Measurements from ENCODE around the gene ALK.
"Not testable (repeated sequence)": the region's sequence is repeated elsewhere in the genome, so short reads cannot be mapped to it uniquely, and the experiment has no call there.

Gene ALK

DNA sequence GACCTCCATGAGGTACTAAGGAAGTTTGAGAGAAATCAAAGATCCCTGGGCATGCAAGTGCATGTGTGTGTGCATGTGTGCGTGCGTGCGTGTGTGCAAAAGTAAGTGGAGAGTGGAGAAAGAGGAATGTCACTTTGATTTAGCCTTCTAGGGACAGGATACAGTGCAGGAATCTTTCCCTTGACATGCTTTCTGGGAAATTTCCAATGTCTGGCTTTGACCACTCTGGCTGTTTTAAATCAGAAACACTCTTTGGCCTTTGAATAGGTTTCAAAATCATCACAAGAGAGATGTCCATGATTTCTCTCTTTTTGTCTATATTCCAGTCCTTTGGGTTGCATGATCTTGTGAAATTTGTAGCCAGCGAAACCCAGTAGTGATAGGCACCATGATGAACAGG lies 162.0 kb downstream of the ALK start:
- no peak for DNase-seq (ENCODE audit: low read depth, low spot score)

- no peak for DNase-seq (ENCODE audit: low read depth, low spot score)
Observed at GRCh38 chr2:29755829-29756228, 165.6 kb downstream of the ALK start.

DNA sequence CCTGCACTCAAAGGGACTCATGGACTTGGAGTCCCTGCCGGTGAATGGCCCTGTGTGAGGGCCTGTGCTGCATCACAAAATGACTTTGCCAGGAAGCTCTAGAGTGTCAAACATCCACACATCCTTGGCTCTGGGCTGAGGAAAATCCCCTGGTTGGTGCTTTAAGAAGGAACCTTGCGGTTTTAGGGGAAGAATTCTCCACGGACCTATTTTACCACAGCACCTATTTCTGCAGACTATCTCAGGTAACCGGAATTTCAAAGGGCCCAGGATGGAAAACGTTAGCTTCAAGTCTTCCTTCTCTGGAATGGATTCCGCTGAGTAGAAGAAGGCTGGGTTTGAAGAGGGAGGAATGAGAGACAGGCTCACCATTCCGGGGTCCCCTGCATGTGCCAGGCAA lies 166.2 kb downstream of the ALK start:
- no peak for DNase-seq (ENCODE audit: low read depth, low spot score)

GRCh38 chr2:29753671-29754444 lies 167.5 kb downstream of the ALK start:
- DNase-seq (ENCODE audit: low read depth, low spot score), result no peak

DNA sequence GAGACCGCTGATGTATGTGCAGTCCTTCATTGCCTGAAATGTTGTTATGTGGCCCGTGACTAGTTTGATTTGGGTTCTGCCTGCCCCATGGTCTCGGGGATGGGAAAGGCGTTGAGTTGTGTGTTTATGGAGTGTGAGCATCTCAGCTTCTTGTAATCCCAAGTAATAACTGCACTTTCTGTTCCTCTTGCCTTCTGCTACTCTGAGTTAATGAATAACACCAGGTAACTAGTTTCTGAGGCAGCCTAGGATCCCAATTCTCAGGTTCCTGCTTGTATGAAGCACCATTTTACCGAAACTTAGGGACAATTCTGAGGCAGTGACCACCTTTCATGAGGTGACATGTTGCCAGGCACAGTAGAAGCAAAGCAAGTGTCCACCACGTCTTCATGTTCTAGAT lies 170.0 kb downstream of the ALK start:
- DNase-seq (ENCODE audit: low read depth, low spot score), result no peak

- not testable (repeated sequence) for DNase-seq (ENCODE audit: low read depth, low spot score)
Observed at GRCh38 chr2:29750463-29750862, 170.9 kb downstream of the ALK start.

- no peak for DNase-seq (ENCODE audit: low read depth, low spot score)
Observed at GRCh38 chr2:29749843-29750242, 171.5 kb downstream of the ALK start.

GRCh38 chr2:29749041-29749440 lies 172.3 kb downstream of the ALK start:
- no peak for DNase-seq (ENCODE audit: low read depth, low spot score)

DNA sequence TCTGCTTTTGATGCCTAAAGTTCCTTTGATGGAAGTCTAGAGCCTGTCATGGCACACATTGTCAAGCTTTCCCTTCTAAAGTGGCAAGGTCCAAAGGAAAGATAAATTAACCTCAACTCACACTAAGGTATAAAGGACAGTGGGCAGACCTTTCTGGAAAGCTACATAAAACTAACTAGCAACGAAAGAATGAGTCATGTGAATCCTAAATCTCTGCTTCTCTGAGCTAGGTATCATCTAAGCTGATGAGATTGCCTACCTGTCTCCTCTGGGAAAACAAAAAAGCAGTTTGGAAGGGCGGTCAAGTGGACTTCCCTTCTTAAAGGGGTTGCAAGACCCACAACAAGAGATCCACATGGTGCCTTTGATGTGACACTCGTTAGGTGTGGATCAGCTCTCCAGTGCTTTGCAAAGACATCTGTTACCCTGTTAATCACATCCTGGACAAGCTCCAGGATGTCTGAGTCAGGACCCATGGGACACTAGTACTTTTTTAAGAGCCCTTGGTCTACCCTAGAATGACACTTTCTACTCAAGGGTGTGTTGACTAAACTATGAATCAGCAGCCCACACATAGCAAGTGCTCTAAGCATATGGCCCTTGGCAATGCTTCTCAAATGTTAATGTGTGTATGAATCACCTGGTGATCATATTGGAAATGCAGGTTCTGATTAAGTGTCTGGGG lies 173.5 kb downstream of the ALK start:
- no peak for DNase-seq (ENCODE audit: low read depth, low spot score)

- no peak for DNase-seq (ENCODE audit: low read depth, low spot score)
Observed at GRCh38 chr2:29744976-29745375, 176.4 kb downstream of the ALK start.

GRCh38 chr2:29743516-29743915 lies 177.9 kb downstream of the ALK start:
- DNase-seq (ENCODE audit: low read depth, low spot score), result no peak

DNA sequence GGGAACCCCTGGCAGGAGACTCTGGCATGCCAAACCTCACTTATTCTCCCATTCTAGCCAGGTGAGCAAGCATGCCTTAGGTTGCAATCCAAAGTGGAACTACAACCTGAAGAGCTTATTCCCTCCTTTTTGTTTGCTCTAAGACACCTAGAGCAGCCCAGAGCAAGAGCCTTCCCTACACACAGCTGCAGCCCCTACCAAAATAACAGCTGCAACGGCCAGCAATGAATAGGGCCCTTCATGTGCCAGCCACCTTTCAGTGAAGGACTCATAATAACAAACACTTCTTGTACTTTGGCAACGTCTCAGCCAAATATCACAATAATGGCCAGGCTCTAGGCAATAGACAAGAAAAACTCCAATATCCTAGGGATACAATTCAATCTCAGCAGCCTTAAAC lies 178.7 kb downstream of the ALK start:
- no peak for DNase-seq (ENCODE audit: low read depth, low spot score)

DNA sequence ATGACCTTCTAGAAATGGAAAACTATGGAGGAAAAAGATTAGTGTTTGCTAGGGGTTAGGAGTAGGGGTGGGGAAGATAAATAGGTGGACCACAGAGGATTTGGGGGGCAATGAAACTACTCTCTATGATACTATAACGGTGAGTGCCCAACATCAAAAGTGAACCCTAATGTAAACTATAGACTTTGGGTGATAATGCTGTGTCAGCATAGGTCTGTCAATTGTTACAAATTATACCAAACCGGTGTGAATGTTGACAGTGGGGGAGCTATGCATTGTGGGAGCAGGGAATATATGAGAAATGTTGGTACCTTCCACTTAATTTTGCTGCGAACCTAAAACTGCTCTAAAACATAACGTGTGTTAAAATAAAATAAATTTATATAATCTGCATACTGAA lies 180.3 kb downstream of the ALK start:
- DNase-seq (ENCODE audit: low read depth, low spot score), result no peak

DNA sequence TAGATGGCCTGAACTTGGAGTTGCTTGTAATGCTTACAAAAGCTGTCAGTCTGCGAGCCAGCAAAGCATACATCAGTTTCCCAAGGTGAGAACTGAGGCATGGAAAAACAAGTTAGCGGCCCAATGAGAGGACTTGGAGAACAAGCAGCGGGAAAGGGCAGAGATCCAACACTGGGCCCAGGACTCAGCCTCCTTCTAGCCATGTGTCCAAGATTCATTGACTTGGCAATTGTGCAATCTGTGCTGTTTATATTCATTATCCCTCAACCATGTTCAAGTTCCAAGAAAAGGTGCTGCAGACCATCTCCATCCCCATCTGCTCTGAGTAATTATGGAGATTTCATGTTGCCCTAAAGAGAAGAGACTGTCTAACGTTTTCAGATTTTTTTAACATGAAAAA lies 187.4 kb downstream of the ALK start:
- DNase-seq (ENCODE audit: low read depth, low spot score), result no peak

GRCh38 chr2:29733213-29733612 lies 188.2 kb downstream of the ALK start:
- DNase-seq (ENCODE audit: low read depth, low spot score), result no peak

- DNase-seq (ENCODE audit: low read depth, low spot score), result no peak
Observed at GRCh38 chr2:29731948-29732347, 189.4 kb downstream of the ALK start.

DNA sequence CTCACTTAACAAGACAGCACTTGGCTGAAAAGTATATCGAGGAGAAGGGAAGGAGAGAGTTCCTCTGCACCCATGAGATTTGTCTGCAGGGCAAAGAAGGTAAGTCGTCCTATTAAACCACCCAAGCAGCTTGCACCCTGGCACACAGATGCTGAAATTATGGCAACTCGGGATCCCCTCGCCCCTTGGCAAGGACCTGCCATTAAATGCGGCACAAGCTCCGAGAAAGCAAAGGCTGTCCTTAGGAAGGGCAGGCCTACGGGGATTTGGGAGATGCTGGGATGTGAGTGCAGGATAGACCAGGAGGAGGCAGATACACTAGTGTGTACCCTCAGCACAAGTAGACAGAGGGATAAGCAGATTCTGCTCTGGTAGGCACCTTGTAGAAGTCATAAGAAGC lies 191.5 kb downstream of the ALK start:
- DNase-seq (ENCODE audit: low read depth, low spot score), result no peak

- no peak for DNase-seq (ENCODE audit: low read depth, low spot score)
Observed at GRCh38 chr2:29729401-29729800, 192.0 kb downstream of the ALK start.

- DNase-seq (ENCODE audit: low read depth, low spot score), result no peak
Observed at GRCh38 chr2:29726976-29727375, 194.4 kb downstream of the ALK start.

DNA sequence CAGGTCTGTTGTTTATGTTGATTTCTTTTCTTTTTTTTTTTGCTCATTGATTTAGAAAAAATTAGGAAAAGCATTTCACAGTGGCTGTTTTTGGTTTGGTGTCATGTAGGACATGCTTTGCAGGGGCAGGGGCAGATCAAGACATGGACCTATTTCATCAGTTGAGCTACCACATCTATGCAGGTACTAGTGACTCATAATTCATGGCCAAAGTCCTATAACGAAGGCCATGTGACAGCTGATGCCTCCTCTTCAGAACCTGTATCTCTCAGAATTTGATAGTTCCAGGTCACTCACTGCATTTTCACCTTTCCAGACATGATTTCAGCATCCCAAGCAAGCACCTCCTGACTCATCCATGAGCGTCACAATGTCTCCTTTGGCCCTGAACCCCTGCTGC lies 195.8 kb downstream of the ALK start:
- no peak for DNase-seq (ENCODE audit: low read depth, low spot score)

DNA sequence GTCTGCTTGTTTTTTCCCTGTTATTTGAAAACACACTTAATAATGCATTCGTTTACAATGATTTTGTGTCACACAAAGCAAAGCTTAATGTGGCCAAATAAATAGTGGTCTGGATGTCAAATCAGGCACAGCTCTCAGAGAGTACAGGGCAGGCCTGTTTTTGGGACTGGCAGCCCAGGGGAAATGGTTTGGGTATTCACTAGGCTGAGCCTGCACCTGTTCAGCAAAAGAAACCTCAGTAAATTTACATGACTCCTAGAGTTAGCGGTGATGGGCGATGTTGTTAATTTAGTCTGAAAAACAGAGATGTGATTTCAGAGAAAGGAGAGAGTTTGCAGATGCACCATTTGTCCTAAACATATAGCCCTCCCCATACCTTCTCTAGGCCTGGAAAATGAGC lies 197.1 kb downstream of the ALK start:
- DNase-seq (ENCODE audit: low read depth, low spot score), result no peak

GRCh38 chr2:29723255-29724001 lies 198.0 kb downstream of the ALK start:
- DNase-seq (ENCODE audit: low read depth, low spot score), result no peak

DNA sequence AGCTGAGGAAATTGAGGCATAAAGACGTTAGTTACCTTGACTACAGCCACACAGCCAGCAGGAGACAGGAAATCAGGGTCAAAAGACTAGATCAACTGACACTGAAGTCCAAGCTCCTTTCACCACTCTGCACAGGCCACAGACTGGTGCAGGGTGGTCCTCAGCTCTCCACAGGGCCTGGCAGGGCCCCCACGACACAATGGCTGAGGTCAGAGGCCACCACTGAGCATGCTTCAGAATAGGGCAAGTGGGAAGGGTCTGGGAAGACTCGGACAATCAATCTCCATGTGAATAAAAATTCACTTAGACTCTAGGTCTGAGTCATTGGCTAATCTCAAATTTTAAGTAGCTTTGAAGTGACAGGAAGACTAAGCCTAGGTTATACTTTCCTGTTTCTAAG lies 201.7 kb downstream of the ALK start:
- DNase-seq (ENCODE audit: low read depth, low spot score), result no peak
